Inferior parietal cortex (tissue), 1 donor: ENCODE data around the gene TRAF4.
A peak's percentile ranks its signal among the peaks of the same experiment; 100 is the strongest.
"Not testable (repeated sequence)": the region's sequence is repeated elsewhere in the genome, so short reads cannot be mapped to it uniquely, and the experiment has no call there.

Experiments
- DNase-seq: peaks from one replicate; pipeline ENCODE4 v3.0.0-alpha.2; 2016; ENCODE audit errors: extremely low spot score

The TRAF4 gene

DNA sequence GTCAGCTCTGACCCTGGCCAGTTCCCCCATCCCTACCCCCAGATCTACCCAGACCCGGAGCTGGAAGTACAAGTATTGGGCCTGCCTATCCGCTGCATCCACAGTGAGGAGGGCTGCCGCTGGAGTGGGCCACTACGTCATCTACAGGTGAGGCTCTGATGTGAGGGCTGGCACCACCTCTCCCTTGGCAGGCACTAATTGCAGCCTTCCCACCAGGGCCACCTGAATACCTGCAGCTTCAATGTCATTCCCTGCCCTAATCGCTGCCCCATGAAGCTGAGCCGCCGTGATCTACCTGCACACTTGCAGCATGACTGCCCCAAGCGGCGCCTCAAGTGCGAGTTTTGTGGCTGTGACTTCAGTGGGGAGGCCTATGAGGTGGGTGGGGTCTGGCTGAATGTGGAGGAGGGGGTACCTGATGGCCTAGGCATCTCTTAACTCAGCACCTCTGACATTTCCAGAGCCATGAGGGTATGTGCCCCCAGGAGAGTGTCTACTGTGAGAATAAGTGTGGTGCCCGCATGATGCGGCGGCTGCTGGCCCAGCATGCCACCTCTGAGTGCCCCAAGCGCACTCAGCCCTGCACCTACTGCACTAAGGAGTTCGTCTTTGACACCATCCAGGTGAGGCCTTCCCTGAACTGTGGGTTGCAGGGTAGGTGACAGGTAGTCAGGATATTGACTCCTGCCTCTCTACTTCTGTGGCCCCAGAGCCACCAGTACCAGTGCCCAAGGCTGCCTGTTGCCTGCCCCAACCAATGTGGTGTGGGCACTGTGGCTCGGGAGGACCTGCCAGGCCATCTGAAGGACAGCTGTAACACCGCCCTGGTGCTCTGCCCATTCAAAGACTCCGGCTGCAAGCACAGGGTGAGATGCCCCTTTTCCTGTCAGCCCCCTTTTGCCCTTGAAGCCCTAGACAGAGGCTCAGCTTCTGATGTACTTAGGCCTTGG is 4.3 kb downstream of the TRAF4 start:
- DNase-seq: no peak

DNA sequence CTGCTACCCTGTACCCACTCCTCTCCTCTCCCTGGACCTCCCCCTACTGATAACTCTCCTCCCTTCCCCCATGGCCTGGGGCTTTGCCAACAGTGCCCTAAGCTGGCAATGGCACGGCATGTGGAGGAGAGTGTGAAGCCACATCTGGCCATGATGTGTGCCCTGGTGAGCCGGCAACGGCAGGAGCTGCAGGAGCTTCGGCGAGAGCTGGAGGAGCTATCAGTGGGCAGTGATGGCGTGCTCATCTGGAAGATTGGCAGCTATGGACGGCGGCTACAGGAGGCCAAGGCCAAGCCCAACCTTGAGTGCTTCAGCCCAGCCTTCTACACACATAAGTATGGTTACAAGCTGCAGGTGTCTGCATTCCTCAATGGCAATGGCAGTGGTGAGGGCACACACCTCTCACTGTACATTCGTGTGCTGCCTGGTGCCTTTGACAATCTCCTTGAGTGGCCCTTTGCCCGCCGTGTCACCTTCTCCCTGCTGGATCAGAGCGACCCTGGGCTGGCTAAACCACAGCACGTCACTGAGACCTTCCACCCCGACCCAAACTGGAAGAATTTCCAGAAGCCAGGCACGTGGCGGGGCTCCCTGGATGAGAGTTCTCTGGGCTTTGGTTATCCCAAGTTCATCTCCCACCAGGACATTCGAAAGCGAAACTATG is 5.2 kb downstream of the TRAF4 start:
- DNase-seq: no peak

DNA sequence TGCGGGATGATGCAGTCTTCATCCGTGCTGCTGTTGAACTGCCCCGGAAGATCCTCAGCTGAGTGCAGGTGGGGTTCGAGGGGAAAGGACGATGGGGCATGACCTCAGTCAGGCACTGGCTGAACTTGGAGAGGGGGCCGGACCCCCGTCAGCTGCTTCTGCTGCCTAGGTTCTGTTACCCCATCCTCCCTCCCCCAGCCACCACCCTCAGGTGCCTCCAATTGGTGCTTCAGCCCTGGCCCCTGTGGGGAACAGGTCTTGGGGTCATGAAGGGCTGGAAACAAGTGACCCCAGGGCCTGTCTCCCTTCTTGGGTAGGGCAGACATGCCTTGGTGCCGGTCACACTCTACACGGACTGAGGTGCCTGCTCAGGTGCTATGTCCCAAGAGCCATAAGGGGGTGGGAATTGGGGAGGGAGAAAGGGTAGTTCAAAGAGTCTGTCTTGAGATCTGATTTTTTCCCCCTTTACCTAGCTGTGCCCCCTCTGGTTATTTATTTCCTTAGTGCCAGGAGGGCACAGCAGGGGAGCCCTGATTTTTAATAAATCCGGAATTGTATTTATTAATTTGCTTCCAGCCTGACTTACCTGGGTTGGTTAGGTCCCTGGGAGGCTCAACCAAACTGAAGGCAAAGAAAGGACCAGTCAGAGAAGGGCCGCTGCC is 5.8 kb downstream of the TRAF4 start:
- no peak for DNase-seq

DNA sequence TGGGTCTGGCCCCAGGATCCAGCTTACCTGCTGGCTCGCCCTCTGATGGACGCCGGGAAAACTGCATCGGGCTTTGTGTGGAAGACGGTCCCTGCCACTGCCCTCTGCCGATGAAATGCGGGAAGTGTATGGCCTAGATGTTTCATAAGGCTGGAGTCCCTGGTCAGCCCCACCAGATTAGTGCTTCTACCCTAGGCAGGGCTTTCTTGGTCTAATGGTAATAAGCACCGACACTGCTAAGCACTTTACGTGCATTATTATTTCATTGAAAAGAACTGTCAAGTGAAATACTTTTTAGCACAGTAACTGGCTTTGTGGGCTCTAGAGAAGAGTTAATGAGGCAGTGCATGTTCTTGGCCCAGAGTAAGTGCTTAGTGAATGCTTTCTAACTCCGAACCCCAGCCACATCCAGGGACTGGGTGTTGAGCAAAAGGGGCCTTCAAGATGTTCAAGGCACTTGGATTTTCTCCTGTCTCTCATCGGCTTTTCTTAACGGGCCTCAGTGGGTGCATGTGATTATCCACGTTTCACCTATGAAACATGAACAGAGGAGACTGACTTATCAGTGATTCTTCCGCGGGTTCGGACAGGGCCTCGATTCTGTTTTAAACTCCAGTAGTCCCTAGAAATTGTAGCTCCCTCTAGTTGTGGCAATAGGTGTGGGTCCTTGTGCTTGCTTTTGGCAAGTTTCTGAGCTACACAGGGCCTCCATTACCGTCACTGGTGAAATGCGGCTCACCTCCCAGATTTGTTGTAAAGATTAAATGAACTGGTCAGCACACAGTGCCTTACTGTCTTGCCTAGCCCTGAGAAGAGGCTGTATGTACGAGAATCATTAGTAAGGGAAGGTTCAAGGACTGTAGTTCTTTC is 6.6 kb downstream of the TRAF4 start:
- peak; percentile 96 for DNase-seq

- DNase-seq: no peak
Measured at GRCh38 chr17:28751600-28752366, 8.0 kb downstream of the TRAF4 start.

DNA sequence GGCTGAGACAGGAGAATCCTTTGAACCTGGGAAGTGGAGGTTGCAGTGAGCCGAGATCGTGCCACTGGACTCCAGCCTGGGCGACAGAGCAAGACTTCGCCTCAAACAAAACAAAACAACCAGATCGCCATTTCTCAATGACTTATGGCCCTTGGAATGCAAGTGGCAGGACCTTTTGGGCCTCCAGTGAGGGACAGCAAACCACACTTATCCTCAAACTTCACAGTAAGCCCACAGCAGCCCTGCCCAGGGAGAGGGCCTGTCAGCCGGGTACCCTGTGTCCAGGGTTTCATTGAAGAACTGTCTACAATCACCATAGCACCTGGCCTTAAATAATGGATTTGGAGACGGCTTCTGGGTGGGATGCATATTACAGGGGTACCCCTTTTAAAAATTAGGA is 11.7 kb downstream of the TRAF4 start:
- no peak for DNase-seq

GRCh38 chr17:28756049-28756804 is 12.4 kb downstream of the TRAF4 start:
- DNase-seq: no peak

DNA sequence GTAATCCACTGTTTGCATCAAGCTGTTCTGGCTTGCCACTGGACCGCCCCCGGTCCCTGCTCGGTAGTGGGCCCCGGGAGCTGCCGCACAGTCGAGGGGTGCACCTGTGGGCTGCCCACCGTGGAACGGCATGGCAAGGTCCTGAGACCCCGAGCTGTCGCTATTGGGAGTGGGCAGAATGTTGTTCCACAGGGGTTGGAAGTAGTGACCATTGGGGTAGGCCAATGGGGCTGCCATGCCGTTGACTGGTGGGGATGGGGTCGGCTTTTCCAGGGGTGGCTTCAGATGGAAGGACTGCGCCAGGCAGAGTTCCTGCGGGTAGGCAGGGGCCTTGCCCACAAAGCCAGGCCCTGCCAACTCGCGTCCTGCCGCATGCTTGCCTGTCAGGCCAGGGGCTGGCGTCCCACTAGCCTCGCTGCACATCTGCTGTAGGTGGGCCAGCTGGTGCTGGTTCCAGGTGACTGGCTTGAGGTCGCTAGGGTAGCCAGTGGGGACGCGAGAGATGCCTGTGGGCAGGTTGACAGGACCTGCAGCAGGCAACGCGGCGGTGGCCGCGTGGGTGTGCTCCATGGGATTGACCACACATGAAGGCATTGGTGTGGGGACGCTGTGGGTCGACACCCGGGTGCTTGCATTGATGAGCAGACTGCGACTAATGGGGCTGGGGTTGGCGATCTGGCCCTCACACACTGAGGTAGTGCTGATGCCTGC is 14.8 kb downstream of the TRAF4 start:
- no peak for DNase-seq

- DNase-seq: no peak
Measured at GRCh38 chr17:28759256-28759865, 15.6 kb downstream of the TRAF4 start.

DNA sequence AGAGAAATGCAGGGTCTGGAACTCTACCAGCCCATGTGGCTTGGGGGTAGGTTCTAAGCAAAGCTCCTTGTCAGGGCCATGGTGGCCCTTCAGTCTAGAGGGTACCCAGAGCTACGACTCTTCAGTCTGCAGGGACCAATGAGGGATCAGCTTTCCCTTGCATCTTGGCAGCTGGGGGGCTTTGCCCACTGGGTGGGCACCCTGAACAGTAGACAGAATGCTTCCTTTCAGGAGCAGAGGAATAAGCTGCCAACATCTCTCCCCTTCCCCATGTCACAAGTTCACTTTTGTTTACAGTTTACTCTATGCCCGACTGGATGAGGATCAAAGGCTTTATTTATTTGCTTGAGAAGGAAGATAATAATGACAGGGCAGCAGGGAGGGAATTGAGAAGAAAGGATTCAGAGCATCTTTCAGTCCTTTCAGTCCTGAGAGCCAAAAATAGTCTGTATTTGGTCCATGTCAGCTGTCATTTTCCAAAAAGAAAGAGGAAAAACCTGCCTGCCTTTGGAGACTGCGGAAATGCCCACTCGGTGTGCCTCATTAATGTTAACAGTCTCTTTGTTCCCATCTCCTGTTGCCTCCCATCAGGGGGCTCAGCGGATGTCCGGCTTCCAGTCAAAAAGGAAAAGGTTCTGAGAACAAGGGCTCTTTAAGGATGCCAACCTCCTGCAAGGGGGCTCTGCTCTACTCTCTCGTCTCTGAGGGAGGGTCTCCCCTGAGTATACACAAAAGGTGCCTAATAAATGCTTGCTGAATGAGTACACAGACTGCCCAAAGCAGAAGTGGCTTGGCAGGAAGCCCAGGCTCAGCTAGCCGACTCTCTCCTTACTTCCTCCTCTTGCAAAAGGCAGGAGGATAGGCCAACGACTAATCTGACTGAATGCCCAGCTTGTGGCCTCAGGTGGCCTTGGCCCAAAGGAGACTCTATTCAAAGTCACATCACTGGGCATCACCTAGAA is 17.1 kb downstream of the TRAF4 start:
- no peak for DNase-seq

DNA sequence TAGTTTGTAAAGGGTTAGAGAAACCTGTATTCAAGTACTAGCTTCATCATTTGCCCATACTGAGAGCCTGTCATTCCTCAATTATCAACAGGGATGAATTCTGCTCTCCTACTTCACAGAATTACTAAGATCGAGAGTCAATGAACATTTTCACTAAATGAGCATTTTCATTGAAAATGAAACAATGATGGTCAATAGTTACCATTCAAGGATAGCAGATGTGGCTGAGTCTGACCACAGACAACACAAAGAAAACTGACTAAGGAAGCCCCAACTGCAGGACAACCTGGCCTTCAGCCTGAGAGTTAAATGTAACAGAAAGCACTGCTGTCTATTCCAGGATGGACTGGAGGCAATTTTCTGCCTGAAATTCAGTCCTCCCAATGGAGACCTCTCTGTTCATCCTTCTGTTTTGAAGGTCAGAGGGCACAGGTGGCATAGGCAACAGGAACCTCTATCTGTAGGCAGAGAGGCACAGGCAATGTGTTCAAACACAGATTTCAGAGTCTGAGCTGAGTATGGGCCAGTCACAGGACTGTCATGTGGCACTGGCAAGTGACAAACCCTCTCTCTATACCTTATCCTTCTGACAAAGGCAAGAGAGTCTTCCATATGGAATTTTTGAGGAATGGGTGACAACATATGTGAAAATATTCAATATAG is 19.5 kb downstream of the TRAF4 start:
- DNase-seq: no peak

DNA sequence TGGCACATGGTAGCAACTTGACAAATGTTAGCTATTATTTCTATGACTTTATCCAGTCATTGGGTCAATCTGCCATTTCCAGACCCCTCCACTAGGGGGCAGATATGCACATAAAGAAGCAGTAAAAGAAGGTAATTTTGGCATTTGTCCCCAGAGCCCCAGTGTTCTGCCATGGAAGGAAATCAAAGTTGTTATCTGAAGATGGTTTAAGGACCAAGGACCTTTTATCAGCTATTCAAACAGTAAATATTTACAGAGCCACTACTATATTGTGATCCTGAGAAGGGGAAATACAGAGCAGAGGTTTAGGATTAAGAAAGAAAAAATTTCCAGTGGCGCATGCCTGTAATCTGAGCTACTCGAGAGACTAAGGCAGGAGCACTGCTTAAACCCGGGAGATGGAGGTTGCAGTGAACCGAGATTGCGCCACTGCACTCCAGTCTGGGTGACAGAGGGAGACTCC is 20.0 kb downstream of the TRAF4 start:
- DNase-seq: peak; percentile 94

DNA sequence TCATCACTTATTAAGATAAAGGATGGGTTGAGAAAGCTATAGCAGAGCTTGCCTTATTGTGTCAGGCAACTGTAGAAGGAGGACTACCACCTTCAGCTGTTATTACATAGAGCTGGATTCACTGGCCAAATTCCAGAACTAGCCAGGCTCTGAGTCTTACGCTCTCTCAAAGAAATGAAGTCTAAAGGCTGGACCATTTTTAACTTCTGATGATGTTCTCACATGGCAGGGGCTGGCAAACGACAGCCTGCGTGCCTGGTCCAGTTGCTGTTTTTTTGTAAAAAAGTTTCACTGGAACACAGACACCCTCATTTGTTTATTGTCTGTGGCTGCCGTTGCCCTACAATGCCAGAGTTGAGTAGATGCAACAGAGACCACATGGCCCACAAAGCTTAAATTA is 21.2 kb downstream of the TRAF4 start:
- DNase-seq: no peak

- DNase-seq: no peak
Measured at GRCh38 chr17:28773736-28774135, 29.9 kb downstream of the TRAF4 start.

DNA sequence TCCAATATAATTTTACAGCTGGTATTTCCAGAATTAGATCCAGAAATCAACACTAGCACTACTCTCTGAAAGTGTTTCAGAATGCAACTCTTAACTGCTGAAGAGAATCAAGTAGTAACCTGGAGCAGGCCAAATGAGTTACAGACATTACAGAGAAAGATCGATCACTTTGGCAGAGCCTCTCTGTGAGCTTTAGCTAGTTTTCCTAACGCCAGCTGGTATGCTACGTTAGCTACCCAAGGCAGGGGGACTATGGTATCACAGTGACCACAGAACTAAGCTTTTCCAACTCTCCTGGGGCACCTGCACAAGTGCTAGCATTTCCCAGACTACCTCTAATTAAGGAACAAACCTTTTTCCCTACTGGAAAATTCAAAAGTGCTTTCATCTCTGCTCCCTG is 30.4 kb downstream of the TRAF4 start:
- no peak for DNase-seq

DNA sequence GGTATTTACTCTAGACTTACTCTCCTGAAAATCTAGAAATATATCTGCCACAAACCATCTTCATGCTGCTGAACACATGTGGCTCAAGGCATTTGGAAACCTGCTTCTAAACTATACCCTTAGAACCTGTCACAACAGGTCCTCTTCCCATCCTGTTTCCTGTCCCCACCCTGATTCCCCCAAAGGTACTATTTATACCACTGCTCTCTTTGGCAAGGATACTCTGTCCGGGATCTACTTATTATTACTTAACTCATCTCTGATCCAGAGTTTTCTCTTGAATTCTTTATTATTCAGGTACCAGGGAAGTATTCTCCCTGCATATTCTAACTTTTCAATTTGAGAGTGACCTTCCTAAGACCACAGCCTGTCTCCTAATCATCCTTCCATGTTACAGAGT is 33.4 kb downstream of the TRAF4 start:
- DNase-seq: no peak

- DNase-seq: not testable (repeated sequence)
Measured at GRCh38 chr17:28779601-28780000, 35.8 kb downstream of the TRAF4 start.
